GM13976 (cell line): ENCODE data around the gene GXYLT2.
A peak's percentile ranks its signal among the peaks of the same experiment; 100 is the strongest.

Experiments
- DNase-seq: peaks from one replicate; pipeline ENCODE4 v3.0.0; 2012; ENCODE audit warnings: low spot score
- in situ Hi-C: fragments of 300-500 bp; cut with MboI; formaldehyde crosslinking; loops from one replicate; pipeline ENCODE4 v1.12.0; 2022; ENCODE audit warnings: low sequenced_read_pairs, mixed read lengths, inconsistent platforms; ENCODE audit not compliant: unreplicated experiment
- TF ChIP-seq, protein P1 (sequence below): IDR thresholded peaks from 2 replicates; pipeline ENCODE4 v1.5.1; 2012; ENCODE audit warnings: borderline replicate concordance, mild to moderate bottlenecking; ENCODE audit not compliant: insufficient read depth; ENCODE audit errors: extremely low read depth, missing control alignments, control extremely low read depth

Gene GXYLT2

DNA sequence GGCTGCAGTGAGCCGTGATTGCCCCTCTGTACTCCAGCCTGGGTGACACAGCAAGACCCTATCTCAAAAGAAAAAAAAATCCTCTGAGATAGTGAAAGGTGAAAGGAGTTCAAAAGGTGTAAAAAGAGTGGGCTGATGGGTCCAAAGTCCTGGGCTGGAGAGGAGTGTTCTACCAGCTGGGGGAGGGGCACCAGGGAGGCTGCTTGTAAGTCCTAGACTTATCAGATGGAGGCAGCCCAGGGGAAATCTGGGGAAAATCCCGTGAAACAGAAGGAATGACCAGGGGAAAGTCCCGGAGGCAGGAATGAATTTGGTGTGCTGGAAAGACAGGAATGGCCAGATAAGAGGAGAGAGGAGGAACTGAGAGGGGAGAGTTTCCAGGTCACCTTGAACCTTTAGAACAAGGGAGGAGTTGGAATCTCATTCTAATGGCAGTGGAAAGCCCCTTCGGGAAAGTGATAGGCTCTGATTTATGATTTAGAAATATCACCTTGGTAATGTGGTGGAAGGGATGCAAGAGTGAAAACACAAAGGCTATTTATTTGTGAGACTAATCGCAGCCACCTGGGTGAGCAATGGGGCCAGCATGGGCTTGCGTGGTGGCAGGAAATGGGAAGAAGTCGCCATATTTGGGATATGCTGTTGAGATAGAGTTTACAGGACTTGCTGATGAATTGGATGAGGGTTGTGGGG is 85.3 kb downstream of the GXYLT2 start:
- in situ Hi-C loops: no loop called here
- TF ChIP-seq, protein P1, sequence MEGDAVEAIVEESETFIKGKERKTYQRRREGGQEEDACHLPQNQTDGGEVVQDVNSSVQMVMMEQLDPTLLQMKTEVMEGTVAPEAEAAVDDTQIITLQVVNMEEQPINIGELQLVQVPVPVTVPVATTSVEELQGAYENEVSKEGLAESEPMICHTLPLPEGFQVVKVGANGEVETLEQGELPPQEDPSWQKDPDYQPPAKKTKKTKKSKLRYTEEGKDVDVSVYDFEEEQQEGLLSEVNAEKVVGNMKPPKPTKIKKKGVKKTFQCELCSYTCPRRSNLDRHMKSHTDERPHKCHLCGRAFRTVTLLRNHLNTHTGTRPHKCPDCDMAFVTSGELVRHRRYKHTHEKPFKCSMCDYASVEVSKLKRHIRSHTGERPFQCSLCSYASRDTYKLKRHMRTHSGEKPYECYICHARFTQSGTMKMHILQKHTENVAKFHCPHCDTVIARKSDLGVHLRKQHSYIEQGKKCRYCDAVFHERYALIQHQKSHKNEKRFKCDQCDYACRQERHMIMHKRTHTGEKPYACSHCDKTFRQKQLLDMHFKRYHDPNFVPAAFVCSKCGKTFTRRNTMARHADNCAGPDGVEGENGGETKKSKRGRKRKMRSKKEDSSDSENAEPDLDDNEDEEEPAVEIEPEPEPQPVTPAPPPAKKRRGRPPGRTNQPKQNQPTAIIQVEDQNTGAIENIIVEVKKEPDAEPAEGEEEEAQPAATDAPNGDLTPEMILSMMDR: no peak
- no peak for DNase-seq

DNA sequence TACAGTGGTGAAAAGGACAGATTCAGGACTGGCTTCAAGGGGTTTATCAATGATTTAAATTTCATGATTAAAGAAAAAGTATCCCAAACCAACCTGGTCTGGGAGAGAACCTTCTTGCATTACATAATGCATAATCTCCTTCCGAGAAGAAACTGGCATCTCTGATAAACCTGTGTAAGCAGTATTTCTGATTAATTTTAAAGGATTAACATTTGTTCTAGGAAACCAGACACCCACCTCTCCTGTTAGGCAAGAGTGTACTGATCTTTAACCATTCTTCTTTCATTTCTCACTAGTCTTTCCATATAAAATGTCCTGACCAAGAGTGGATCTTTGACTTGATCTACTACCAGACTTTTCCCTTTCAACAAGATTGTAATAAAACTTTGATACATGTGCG is 85.9 kb downstream of the GXYLT2 start:
- no peak for DNase-seq
- TF ChIP-seq, protein P1: no peak
- in situ Hi-C loops: no loop called here

DNA sequence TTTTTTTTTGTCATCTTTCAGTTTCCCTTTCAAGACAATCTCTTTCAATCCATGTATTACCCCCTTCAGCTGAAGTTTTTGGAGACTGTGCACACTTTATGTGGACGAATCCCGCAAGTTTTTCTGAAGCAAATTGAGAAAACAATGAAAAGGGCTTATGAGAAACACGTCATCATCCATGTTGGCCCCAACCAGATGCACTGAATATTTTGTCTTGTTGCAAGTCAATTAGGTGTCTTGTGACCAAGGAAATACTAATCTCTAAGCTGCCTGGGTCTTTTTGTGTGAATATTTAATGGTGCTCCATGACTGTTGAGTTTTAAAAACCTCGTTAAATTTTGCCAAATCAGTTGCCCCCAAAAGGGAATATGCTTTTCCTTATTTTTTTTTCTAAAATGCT is 87.1 kb downstream of the GXYLT2 start:
- no peak for DNase-seq
- in situ Hi-C loops: no loop called here
- TF ChIP-seq, protein P1: no peak

DNA sequence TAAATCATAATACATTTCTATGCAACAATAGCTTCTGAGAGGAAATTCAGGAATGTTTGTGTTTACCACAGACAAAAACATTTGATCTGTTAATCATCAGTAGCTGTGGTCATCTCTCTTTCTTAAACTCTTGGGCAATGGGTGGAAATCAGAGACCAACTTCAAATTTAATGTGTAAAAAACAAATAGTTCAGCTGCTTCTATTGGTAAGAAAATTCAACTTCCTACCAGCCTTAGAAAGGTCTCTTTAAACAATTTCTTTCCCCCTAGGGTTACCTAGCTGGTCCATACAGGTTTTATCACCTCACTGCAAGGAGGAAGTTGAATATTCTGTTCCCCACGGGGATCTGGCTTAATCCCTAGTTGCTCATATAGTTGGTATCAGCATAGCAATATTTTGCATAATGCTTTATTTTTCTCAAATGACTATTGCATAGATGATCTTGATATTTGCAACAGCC is 88.5 kb downstream of the GXYLT2 start:
- TF ChIP-seq, protein P1: no peak
- in situ Hi-C loops: no loop called here
- DNase-seq: no peak

DNA sequence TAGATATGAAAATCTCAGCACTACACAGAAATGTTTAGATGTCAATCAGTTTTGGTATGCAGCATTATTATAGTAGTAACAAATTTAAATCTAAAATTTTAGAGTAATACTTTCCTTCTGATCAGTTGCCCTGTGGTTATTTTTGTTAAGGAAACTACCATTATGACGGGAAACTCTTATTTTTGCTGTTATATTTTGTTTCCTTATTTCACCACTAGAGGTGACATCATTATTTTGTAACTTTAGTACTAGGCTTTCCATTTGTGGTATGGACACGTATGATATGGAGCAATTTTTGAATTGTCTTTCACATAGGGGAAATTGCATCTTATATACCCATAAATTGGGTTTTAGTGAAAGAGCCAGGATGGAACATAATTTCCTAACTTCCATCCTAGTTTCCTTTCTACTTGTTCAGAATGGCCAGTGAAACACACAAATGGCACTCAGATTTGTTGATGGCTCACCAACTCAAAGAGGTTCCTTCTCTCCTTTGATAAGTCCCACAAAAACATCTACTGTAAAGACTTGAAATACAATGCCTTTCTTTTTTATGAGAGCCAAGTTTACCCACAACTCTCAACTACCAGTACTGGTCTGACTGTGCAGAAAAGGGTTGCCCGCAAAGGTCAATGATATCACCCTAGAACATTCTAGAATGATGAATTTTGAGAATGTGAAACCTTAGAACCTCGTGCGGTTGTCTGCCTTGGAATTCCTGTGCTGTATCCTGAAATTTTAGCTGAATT is 89.4 kb downstream of the GXYLT2 start:
- TF ChIP-seq, protein P1: no peak
- in situ Hi-C loops: no loop called here
- peak; percentile 44 for DNase-seq

DNA sequence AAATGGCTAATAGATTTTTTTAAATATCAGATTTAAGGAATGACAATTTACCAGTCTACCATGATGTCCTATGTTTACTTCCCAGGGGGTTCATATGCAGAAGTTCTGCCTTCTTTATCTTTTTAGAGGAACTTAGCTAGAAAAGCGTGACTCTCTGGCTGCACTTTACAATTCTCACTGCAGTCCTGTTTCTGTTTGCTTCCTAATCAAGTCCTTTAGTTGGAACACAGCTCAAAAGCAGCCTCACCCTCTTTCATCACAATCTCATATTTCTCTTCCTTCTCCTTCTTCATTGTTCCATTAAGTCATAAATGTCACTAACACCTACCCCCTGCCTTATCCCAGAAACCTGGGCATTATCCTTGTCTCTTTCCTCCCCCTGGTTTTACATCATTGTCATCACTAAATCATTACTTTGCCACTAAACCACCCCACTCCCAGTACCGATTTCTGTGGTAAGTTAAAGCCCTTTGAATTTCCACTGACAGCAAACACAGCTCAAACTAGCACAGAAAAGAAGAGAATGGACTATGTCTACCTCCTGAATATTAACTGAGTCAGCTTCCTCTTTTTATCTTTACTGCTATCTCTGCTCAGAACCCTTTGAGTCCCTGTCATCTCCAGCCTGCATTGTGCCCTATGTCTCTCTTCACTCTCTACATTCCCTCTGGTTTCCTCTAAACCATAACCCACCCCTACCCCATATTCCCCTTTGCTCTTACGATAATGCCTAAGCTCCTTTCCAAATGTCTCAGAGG is 94.9 kb downstream of the GXYLT2 start:
- TF ChIP-seq, protein P1: no peak
- no peak for DNase-seq
- in situ Hi-C loops: no loop called here
